HG03039 (cell line): ENCODE measurements around the gene DSG4.
"Not testable (repeated sequence)": the region's sequence is repeated elsewhere in the genome, so short reads cannot be mapped to it uniquely, and the experiment has no call there.

Source experiments
- ATAC-seq: cut with Tn5 transposase; IDR thresholded peaks from one replicate; pipeline ENCODE4 v1.9.1; 2021; ENCODE audit warnings: mild to moderate bottlenecking, moderate library complexity; ENCODE audit not compliant: unreplicated experiment

DSG4 gene, protein sequence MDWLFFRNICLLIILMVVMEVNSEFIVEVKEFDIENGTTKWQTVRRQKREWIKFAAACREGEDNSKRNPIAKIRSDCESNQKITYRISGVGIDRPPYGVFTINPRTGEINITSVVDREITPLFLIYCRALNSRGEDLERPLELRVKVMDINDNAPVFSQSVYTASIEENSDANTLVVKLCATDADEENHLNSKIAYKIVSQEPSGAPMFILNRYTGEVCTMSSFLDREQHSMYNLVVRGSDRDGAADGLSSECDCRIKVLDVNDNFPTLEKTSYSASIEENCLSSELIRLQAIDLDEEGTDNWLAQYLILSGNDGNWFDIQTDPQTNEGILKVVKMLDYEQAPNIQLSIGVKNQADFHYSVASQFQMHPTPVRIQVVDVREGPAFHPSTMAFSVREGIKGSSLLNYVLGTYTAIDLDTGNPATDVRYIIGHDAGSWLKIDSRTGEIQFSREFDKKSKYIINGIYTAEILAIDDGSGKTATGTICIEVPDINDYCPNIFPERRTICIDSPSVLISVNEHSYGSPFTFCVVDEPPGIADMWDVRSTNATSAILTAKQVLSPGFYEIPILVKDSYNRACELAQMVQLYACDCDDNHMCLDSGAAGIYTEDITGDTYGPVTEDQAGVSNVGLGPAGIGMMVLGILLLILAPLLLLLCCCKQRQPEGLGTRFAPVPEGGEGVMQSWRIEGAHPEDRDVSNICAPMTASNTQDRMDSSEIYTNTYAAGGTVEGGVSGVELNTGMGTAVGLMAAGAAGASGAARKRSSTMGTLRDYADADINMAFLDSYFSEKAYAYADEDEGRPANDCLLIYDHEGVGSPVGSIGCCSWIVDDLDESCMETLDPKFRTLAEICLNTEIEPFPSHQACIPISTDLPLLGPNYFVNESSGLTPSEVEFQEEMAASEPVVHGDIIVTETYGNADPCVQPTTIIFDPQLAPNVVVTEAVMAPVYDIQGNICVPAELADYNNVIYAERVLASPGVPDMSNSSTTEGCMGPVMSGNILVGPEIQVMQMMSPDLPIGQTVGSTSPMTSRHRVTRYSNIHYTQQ

DNA sequence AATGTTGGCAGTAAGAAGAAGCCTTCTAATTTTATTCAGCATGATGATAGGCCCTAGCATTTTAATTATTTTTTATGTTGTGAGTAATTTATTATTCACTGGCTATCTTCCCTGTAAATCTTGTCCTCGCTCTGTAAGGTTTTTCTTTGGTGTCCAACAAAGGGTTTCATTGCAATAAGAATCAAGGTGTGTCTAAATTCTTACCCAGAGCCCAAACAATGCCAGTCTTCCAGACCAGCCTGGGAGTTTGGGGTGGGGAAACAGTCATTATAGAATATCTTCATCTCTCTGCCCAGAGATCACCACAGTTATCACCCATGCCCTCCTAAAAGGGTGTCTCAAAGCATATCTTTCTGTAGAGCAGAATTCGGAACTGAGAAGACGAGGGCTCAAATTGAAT, at the start of gene DSG4:
DSG4 (plus strand) TSS at position 301 of the 400 bp plus-strand sequence. CDS start 135 bp downstream, outside the sequence.
- no peak for ATAC-seq

DNA sequence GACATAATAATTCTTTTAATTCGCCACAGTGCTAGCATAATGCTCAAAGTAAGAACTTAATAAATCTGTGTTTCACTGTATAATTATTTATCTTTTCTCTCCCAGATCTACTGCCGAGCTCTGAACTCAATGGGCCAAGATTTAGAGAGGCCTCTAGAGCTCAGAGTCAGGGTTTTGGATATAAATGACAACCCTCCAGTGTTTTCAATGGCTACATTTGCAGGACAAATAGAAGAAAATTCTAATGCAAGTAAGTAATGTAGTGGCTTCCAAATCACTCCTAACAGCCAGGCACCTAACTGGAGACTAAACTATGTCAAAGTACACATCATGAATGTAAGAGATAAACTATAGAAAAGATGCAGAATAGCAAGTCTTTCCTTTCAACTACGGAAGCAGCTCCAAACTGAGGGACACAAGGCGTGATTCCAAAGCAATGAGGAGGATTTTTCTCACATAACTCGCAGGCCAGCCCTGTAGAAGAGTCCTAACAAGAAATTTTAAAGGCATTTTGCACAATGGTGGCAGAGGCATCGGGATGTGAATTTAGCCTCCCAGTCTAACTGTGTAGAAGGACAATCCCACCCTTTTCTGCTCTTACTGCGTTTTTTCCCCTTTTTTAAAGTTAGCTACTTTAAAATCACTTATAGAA, 46.7 kb upstream of the DSG4 start:
- ATAC-seq = no peak

DNA sequence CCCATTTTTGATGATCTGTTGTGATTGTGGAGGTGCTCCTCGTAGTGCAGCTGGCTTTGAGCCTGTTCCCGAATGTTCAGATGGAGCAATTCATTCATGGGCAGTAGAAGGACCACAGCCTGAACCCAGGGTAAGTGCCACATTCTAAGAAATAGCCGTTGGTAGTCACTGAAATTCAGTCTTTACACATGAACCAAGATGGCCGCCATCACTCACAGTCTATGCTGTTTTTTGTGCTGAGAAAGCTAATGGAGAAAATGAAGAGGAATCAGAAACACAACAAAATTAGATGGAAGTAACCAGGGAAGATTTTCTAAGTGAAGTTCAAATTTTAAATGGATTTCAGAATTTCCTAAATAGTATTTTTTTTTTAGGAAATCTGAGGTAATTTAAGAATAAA, 33.1 kb upstream of the DSG4 start:
- no peak for ATAC-seq

DNA sequence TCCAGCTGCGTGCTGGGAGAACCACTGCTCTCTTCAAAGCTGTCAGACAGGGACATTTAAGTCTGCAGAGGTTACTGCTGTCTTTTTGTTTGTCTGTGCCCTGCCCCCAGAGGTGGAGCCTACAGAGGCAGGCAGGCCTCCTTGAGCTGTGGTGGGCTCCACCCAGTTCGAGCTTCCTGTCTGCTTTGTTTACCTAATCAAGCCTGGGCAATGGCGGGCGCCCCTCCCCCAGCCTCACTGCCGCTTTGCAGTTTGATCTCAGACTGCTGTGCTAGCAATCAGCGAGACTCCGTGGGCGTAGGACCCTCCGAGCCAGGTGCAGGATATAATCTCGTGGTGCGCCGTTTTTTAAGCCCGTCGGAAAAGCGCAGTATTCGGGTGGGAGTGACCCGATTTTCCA, 23.2 kb upstream of the DSG4 start:
- not testable (repeated sequence) for ATAC-seq

DNA sequence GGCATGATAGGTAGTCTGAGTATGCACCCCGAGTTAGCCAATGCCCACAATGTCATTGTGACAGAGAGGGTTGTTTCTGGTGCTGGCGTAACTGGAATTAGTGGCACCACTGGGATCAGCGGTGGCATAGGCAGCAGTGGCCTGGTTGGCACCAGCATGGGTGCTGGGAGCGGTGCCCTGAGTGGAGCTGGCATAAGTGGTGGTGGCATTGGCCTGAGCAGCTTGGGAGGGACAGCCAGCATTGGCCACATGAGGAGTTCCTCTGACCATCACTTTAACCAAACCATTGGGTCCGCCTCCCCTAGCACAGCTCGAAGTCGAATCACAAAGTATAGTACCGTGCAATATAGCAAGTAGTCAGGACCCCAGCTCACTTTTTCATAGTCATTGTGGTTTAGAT, 21.6 kb upstream of the DSG4 start:
- no peak for ATAC-seq

DNA sequence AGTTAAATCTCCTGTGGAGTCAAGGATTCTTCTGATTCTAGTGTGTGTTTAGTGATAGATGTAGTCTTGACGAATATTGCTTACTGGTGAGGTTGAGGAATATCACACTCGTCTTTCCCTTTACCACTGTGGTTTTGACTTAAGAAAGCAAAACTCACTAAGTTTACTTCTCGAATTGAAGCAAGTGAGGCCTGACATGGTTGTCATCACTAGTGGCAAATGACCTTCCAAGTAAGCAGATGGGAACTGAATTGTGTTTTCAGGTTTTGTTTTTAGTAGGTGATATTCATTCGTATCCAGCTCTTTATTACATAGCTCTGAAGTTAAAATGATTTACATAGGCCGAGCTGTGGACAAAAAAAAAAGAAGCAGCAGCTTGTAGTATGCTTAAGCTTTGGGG, 20.6 kb upstream of the DSG4 start:
- no peak for ATAC-seq

DNA sequence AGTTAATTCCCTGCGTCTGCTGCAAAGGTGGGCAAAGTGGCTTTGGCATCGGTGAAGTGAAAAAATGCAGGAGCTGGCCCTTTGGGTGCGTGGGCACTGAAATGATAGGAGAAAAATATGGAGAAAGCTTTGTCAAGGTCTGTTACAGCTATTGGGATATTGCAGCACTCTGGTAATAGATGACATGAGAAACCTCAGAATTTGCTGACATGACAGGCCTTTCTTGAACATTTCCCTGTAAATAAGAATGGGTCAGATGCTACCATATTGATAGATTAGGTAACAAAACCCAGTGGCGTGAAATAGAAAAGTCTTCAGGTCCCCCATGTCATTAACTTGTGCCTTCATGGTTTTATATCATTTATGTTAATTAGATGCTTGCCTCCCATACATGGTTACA, 12.4 kb upstream of the DSG4 start:
- no peak for ATAC-seq

DNA sequence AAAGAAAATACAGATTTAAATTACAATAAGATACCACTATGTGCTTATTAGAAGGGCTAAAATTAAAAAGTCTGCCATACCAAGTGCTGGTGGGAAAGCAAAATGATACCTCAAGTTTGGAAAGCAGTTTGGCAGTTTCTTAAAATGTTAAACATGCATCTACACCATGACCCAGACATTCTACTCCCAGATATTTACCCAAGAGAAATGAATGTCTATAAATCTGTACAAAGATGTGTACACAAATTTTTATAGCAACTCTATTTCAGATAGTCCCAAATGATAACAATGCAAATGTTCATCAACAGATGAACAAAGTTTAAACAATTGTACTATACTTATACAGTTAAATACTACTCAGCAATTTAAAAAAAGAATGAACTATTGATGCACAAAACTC, 7.1 kb upstream of the DSG4 start:
- ATAC-seq = no peak

DNA sequence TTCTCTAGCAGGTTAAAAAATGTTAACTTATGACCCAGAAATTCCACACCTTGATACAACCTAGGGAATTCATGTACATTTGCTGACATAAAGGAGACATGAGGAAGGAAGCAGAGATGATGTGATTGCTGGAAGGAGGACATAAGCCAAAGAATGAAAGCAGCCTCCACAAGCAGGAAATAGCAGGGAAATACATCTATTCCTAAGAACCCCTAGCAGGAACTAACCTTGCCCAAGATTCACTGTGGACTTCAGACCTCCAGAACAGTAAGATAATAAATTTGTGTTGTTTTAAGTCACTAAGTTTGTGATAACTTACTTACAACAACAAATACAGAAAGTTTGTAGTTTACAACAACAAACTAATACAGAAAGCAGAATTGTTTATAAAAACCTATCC, 4.6 kb upstream of the DSG4 start:
- ATAC-seq = no peak

DNA sequence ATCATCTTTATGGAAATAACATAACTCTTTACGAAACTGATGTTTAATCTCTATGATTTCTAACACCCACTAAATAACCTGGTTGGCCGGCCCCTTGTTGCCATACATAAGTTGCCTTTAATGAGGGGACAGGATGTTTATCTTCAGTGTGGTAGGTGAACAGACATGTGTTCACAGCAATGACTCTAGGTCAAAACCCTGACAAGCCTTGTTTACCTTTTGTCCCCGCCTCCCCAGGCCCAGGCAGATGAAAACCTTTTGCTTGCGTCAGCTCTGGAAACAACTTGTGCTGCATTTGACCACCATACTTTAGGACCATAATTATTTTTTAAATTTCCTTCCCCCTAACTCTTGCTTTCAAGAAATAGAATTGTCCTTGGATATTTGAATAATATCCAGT, 2.9 kb upstream of the DSG4 start:
- ATAC-seq = no peak

DNA sequence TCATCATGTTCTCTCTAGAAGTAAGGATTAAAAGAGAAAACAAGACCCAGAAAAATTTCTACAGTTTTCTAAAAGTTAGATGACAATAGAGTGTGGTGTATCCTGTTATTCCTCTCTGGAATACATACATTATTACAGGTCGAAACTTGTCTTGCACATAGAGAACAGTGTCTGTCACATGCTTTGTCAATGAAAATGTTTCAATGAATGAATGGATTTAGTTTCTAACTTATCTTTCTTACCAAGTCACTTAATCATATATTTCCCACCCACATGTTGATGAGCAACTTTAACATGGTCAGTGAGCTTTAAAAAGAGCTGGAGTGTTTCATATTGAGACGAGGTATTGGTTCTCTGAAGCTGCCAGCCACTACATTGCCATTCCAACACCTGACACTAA, 4.3 kb downstream of the DSG4 start:
- no peak for ATAC-seq

DNA sequence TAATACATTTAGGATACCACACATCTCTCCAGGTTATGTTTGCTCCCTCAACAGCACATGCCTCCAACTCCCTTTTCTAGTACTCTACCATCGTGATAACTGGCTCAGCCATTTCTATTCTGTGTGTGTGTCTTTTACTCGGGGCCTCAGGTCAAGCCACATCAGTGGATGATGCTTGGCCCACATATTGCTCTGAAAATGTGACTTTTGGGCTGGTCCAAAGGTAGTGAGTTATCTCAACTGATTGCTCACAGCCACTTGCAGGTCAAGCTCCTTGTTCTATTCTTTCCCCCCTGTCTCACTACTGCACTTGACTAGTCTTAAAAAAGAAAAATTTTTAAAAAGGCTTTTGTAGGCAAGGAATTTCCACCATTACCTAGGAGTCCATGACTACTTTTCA, 5.5 kb downstream of the DSG4 start:
- ATAC-seq = no peak

DNA sequence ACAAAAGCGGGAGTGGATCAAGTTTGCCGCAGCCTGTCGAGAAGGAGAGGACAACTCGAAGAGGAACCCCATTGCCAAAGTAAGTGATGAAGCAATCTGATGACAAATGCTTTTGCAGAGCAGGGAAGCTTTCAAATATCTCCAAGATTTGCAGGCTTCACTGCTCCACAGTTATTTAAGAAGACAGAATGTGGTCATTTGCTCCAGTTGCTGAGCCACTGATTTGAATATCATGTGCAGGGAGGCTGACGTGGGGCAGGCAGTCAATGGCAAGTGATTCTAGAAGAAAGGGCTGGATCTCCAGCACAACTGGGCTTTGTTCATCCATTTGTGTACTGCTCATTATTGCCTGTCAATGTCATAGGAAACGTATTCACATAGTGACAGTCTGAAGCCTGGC, 10.2 kb downstream of the DSG4 start:
- ATAC-seq = no peak

DNA sequence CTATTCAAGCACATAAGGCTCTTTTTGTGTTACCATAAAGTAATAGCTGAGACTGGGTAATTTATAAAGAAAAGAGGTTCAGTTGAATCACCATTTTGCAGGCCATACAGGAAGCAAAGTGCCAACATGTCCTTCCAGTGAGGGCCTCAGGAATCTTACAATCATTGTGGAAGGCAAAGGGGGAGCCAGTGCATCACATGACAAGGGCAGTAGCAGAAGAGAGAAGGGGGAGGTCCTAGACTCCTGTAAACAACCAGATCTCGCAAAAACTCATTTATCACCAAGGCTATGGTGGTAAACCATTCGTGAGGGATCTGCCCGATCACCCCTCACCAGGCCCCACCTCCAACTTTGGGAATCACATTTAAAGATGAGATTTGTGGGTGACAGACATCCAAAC, 16.7 kb downstream of the DSG4 start:
- no peak for ATAC-seq

DNA sequence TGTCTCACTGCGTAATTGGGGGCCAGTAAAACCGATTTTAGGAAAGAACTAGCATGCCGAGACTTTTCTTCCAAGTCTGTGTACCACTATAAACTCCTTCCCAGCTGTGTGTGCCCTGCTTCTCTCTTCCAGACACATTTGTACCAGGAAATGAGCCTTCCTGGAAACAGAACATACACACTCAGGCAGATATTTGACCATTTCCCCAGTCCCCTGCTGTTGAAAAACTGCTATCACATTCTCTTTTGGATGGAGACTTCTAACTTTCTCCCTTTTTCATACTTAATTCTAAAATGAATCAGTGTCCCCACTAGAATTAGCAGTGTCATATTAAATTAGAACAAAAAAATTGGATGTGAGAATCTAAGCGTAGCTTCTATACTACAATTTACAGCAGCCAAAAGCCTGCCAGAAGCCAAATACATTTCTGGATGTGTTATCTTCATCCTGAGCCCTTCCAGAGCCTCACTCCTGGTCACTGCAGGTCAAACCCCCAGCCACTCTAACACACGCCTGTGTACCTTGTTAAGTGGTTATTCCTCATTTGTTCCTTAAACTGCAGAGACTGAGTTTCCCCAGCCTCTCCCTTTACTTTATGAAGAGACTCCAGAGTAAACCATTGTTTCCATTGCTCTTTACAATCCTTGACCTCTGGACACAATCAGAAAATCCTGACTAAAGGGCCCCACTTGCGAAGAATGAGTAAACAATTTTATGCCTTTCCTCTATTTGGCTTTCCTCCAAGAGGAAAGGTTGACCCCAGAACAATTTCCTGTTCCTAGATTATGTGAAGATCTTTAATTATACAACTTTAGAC, 20.4 kb downstream of the DSG4 start:
- ATAC-seq = no peak

DNA sequence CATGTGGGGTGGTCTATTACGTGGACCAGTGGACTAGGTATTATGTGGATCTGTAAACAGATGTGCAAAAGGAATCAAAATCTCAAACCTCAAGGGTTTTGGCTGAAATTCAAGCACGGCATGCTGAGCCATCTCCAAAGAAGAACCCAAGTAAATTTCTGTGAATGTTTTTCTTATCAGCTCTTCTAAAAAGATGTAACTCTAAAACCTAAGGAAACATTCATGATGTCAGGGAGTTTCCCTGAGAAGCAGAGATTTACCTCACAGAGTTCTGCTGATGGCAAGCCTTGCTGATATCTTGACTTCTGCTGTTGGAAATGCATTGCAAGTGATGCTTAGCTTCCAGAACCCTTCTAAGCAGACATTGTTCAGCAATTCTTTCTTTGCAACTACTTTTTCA, 21.6 kb downstream of the DSG4 start:
- ATAC-seq = no peak

DNA sequence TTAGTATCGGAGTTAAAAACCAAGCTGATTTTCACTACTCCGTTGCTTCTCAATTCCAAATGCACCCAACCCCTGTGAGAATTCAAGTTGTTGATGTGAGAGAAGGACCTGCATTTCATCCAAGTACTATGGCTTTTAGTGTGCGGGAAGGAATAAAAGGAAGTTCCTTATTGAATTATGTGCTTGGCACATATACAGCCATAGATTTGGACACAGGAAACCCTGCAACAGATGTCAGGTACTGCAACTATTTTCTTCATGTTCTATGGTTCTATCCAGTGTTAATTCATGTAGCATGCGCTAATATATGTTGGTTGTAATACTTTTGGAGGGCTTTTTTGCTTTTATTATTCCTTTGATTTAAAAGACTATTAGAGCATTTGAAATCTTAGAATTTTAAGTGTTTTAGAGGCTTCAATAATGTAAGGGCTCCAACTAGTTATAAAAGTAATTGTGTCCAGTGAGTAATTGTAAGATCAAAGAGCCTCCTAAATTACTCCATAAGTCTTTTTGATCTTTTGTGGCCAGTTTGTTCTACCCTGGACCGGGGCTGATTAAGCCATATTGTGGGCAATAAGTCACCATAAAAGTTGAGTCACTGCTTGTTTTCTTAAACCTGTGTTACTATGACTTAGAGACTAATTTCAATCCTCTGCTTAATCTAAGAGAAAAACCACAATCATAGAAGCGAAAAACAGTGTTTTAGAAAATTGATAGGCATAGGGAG, 22.9 kb downstream of the DSG4 start:
- no peak for ATAC-seq

DNA sequence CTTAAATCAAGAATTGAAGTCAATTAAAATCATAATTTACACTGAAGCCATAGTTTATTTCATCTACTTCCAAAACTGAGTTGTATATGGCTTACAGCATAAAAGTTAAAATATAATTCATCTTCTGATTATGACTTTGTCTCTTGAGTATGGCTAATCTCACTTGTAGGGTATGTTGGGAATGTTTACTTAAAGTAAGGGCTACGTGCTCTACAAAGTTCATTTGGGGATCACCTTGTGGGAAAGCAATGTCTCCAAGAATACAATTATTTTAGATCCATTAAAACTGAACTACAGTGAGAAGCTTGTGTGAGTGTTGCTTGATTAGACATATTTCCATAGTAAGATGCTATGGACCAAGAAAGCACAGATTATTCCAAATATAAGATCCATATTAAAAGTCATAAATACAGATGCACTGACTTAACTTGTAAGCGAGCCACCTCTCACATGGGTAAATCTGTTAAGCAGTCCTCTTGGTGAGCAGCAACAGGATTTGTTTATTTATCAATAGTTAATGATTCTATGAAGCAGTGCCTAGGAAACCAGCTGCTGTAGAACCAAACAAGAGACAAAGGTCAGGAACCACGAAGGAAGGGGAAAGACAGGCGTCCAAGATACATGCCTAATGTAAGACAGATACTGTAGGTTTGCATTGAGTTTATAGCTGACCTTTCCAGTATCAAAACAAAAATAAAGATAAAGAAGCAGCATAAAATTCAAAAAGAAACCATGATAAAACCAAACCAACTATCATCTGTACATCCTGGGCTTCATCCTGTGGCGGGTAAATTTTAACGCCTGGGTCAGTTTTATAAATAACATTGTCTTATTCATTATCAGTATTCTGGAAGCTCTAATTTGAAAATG, 24.8 kb downstream of the DSG4 start:
- ATAC-seq = no peak

DNA sequence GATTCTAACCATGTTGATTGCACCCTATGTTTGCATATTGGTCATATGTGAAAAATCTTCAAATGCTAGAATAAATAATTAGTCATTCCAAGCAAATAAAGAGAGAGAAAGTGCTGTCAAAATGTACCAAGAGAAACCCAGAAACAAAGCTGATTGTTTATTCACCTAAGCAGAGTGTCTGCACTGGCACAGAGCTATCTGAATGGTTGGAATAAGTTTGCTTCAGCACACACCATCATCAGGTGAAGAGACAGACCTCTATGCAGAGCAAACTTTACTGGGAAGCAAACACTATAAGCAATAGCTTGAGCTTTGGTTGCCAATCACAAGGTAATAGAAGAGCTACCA, 25.4 kb downstream of the DSG4 start:
- no peak for ATAC-seq
